Measurements from ENCODE around the gene IFT20.

The IFT20 gene, protein sequence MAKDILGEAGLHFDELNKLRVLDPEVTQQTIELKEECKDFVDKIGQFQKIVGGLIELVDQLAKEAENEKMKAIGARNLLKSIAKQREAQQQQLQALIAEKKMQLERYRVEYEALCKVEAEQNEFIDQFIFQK

DNA sequence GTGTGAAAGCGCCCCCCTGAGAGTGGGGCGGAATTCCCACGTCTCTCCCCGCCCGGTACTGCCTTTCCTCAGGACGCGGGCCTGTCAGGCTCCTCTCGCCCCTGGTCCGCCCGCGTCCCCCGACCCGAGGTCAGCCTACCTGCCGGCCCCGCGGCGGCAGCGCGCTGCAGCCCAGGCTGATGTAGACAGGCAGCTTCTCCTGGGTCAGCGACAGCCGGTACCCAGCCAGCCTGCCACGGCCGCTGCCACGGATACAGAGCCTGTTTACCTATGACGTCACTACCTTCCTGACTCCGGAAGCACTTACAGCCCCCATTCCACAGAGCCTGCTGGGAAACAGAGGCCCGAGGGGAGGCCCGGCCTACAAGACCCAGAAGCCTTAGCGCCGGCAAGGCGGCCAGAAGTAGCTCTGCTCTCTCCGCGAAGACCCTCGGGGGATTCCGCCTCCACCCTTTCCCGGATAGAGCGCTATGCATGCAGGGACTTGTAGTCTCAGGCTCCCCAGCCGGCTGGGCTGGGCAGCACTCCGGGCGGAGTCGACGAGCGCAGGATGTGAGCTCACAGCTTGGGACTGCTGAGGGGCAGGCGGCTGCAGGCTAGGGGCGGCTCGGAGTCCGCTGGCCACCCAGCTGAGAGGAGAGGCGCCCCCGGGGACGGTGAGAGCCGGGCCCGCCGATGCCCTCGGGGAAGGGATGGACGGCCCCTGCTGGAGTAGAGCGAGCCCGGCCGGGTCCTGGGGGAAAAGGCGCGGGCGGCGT is at the start of gene IFT20, which contains the start of gene TNFAIP1:
Gene IFT20 (minus strand): TSS at position 272 of the 758 bp plus-strand sequence. CDS start 3,487 bp downstream, outside the sequence.
Gene TNFAIP1 (plus strand): TSS at position 561 of the 758 bp plus-strand sequence. CDS start 3,761 bp downstream, outside the sequence.
- DNase-seq (ENCODE audit: low read depth in 3 of 3), result peak; percentile 93 to 98 (median 96)

DNA sequence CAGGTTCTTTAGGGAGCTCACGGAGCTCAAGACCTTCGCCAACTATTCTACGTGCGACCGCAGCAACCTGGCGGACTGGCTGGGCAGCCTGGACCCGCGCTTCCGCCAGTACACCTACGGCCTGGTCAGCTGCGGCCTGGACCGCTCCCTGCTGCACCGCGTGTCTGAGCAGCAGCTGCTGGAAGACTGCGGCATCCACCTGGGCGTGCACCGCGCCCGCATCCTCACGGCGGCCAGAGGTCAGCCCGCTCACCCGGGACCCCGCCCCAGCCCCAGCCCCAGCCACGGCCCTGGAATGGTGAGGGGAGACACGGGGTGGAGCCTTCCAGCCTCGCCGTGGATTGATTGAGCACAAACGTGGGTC is 49.7 kb upstream of the IFT20 start:
- peak in 1 of 3 experiments; percentile 11 for DNase-seq (ENCODE audit: low read depth in 3 of 3)

DNA sequence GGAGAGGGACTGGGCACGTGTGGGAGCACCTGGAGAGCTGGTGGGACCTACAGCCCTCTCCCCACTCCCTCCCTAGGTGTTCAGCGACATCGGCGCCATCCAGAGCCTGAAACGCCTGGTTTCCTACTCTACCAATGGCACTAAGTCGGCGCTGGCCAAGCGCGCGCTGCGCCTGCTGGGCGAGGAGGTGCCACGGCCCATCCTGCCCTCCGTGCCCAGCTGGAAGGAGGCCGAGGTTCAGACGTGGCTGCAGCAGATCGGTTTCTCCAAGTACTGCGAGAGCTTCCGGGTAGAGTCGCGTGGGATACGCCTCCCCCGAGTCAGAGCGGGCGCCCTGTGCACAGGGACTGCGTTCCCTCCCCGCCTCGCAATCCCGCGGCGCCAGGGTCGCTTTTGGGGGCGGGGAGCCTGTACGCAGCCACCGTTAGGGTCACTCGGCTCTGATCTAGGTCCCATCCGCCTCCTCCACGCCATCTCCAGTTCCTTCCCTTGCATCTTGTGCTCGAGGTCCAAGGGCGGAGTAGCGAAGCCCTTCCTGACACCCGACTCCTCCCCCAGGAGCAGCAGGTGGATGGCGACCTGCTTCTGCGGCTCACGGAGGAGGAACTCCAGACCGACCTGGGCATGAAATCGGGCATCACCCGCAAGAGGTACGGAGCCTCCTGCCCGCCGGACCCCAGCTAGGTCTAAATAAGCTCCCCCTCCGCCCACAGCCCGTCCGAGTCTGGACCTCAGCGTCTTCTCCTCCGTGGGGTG is 49.2 kb upstream of the IFT20 start:
- peak; percentile 34 to 65 (median 48) for DNase-seq (ENCODE audit: low read depth in 3 of 3)

DNA sequence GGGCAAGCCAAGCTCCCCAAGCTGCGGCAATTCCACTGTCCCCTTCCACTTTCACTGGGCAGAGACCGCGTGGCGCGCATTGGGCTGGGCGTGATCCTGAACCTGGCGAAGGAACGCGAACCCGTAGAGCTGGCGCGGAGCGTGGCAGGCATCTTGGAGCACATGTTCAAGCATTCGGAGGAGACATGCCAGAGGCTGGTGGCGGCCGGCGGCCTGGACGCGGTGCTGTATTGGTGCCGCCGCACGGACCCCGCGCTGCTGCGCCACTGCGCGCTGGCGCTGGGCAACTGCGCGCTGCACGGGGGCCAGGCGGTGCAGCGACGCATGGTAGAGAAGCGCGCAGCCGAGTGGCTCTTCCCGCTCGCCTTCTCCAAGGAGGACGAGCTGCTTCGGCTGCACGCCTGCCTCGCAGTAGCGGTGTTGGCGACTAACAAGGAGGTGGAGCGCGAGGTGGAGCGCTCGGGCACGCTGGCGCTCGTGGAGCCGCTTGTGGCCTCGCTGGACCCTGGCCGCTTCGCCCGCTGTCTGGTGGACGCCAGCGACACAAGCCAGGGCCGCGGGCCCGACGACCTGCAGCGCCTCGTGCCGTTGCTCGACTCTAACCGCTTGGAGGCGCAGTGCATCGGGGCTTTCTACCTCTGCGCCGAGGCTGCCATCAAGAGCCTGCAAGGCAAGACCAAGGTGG is 46.0 kb upstream of the IFT20 start:
- DNase-seq (ENCODE audit: low read depth in 3 of 3), result peak in 1 of 3 experiments; percentile 34

DNA sequence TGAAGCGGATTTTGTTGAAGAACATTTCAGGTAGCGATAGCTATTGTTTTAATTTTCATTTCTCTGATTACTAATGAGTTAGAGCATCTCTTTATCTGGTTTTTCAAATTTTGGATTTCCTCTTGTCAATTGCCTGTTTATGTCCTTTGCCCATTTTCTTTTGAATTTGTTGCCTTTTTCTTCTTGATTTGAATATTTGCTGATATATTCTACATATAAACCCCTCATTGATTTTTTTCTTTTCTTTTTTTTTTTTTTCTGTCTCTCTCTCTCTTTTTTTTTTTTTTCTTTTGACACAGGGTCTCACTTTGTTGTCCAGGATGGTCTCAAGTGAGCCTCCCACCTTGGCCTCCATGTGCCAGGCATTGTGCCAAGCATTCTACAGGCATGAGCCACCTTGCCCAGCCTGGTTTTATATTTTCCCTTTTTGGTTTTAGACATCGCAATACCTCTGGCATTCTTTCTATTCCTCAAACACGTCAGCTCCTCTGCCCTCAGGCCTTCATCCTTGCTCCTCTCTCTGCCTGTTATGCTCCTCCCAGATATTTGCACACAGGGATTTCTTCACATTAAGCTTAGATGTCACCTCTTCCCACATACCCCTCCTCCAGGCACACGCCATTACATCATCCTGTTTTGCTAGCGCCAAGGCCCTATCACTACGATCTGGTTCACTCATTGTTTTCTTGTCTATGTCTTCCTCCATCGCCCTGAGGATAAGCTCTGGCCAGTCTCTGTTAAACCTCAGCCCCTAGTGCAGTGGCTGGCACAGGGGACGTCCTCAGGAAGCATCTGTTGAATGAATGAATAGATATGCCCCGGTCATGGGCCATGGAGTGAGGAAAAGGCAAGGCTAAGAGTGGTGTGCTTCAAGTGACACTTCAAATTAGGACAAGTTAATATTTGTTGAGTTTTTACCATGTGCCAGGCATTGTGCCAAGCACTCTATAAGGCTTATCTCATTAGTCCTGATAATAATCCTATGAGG is 44.8 kb upstream of the IFT20 start:
- no peak for DNase-seq (ENCODE audit: low read depth in 3 of 3)

DNA sequence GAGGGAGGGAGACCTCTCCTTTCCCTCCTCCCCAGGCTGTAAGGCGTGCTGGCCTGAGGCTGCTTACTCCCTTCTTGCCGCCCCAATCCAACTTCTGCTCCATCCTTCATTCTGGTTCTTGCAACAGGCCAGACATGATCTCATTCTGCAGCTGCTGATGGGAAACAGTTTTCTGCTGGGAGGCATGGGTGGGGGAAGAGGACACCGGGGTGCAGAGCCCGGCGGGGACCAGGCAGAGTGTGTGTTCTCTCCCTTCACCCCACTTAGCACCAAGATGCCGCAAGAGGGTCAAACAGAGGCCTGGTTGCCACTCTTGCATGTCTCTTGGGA is 37.6 kb upstream of the IFT20 start:
- DNase-seq (ENCODE audit: low read depth in 3 of 3), result no peak

DNA sequence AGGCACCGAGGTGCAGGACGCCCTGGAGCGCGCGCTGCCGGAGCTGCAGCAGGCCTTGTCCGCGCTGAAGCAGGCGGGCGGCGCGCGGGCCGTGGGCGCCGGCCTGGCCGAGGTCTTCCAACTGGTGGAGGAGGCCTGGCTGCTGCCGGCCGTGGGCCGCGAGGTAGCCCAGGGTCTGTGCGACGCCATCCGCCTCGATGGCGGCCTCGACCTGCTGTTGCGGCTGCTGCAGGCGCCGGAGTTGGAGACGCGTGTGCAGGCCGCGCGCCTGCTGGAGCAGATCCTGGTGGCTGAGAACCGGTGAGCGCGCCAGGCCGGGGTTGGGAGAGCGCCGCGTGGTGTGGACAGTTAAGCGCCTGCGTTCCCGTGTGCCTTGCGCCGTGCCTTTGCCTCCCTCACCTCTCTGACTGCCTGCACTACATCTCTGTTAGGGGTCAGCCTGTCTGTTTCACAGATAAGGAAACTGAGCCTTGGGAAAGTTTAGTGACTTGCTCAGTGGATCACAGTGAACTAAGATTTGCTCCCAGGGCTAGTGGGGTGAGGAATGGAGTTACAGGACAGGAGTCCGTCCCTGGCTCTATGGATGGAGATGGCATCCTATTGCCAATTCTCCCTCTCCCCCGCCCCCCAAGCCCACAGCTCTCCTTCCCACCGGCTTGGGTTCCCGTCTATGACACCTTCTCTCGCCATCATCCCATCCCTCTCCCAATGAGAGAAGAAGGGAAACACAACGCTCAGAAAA is 37.1 kb upstream of the IFT20 start:
- DNase-seq (ENCODE audit: low read depth in 3 of 3), result peak in 1 of 3 experiments; percentile 32

DNA sequence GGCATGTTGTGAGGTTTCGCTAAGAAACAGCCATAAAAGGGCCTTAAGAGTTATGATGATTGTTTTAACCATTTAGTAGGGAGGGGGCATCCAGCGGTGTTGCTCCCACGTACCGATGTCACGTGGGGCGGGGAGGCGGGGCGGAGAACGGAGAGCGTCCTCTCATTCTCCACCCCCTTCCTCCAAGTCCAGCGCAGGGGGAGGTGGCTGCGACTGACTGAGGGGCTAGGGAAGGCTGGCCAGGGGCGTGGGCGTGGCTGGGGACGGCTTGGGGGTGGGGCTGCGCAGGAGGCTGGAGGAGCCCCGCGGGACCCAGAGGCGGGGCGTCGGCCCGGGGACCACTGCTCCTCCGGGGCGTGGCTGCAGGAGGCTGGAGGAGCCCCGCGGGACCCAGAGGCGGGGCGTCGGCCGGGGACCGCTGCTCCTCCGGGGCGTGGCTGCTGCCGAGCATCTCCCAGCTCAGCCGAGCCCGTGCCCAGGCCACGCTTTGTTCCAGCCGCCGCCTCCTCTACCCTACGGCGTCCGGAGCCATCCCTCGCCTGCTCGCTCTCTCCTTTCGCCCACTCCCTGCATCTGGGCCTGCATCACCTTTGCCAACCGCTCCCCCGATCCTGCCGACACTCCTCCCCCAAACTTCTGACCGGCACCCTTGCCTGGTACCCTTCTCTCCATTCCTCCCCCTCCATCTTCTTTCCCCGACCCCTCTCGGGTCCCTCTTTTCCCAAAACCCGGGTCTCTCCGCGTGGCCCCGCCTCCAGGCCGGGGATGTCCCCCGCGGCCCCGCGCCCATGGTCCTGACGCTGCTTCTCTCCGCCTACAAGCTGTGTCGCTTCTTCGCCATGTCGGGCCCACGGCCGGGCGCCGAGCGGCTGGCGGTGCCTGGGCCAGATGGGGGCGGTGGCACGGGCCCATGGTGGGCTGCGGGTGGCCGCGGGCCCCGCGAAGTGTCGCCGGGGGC is 36.3 kb upstream of the IFT20 start, which contains the start of gene SARM1:
Gene SARM1 (plus strand): TSS at position 450 of the 958 bp plus-strand sequence. CDS start 339 bp downstream, at position 789.
- peak; percentile 66 to 89 (median 69) for DNase-seq (ENCODE audit: low read depth in 3 of 3)

DNA sequence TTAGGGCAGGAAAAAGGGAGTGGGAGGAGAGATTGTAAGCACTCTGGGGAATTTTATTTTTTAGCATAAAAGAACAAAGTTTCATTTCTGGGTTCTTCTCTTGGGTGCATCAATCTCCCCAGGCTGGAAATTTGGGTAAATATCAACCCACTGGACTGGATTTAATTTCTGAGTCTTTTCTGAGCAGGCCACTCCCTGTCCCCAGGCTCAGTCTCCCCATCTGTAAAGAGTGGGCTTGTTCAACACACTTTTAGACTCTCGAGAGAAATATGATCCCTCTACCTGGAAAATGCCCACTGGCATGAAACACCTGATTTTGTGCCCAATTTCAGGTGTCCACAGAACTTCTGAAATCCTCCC is 35.5 kb upstream of the IFT20 start:
- no peak for DNase-seq (ENCODE audit: low read depth in 3 of 3)

DNA sequence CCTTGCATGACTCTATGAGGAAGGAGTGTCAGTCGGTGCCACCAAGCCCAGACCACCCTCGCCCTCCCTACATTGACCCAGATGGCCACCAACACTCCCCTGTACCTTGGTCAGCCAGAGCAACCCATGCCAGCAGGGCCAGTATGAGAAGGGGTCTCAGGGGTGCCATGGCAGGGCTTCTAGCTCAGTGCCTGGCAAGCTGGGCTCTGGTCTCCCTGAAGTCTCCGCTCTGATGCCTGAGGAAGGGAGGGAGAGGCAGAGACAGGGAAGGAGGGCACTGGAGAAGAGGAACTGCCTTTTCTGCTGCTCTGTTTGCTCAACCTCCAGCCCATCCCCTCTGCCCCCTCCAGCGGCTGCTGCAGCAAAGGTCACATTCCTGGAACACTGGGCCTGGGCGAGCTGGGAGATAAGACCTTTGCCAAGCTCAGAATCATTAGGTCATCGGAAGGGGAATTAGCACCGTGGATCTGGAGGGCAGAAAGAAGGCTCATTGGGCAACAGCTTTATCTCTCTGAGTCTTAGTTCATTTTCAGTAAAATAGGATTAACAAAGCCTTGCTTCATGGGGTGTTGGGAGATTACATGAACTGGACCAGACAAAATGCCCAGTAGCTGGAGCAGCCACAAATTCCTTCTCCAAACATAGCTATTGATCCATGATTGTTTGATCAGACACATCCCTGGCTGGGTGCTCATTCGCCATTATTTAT is 34.9 kb upstream of the IFT20 start, which contains the start of gene VTN:
Gene VTN (minus strand): TSS at position 273 of the 709 bp plus-strand sequence. CDS start 104 bp downstream, at position 169.
- no peak for DNase-seq (ENCODE audit: low read depth in 3 of 3)

DNA sequence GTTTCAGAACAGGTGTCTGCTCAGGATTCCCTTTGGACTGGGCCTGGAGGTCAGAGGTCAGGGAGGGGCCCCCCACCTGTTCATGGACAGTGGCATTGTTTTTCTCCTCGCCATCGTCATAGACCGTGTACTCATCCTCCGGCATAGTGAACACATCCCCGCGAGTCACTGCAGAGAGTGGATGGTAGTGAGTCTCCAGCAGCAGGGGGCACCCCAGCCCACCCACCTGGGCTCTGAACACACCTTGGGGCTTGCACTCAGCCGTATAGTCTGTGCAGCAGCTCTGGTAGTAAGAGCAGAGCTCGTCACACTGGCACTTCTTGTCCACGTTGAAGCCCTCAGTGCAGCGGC is 34.4 kb upstream of the IFT20 start:
- no peak for DNase-seq (ENCODE audit: low read depth in 3 of 3)

DNA sequence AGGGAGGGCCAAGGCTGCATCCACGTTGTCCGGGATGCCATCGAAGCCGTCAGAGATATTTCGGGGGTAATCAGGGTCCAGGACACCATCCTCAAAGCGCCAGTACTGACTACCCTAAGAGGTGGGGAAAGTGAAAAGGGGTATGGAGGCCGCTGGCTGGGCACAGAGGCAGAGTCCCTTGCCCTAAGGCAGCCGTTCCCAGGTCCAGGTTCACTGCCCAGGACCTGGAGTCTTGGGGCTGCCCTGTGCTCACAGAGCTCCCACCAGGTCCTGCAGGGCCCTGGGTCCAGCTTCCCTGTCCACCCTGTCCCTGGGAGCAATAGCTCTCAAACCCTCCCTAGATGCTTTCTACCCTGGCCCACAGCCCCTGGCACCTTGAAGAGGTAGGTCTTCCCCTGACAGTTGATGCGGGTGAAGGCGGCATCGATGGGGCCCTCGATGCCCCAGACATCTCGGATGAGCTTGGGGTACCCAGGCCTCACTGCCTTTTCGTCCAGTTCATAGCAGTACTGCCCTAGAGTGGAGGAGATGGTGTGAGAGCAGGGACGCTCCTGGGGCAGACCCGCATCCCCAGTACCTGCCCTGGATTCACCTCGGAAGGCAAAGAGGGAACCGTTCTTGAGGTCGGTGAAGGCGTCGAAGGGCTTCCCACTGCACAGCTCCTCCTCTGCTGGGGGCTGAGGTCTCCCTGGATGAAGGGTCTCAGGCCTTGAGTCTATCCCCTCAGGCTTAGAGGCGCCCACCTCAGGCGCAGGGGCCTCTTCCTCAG is 33.8 kb upstream of the IFT20 start:
- DNase-seq (ENCODE audit: low read depth in 3 of 3), result no peak

DNA sequence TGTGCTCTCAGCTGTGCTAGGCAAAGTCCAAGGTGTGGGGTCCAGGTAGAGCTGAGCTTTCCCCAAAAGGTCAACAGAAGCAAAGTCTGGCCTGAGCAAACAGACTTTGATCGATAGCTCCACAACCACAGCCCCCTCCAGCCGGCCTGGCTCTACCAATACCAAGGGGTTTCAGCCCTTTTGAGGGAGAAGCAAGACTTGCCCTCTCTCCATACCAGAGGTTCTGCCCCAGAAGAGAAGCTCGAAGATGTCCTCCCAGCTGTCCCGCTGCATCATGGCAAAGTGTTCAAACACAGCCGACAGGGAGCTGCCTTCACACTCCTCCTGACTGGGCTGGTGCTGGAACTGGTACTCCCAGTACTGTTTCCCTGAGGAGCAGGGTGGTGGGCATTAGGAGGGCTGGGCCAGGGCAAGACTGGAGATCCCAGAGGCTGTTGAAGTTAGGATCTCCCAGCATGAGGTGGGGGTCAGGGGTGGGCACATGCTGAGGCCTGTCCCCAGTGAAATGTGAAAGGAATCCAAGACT is 33.1 kb upstream of the IFT20 start:
- no peak for DNase-seq (ENCODE audit: low read depth in 3 of 3)

DNA sequence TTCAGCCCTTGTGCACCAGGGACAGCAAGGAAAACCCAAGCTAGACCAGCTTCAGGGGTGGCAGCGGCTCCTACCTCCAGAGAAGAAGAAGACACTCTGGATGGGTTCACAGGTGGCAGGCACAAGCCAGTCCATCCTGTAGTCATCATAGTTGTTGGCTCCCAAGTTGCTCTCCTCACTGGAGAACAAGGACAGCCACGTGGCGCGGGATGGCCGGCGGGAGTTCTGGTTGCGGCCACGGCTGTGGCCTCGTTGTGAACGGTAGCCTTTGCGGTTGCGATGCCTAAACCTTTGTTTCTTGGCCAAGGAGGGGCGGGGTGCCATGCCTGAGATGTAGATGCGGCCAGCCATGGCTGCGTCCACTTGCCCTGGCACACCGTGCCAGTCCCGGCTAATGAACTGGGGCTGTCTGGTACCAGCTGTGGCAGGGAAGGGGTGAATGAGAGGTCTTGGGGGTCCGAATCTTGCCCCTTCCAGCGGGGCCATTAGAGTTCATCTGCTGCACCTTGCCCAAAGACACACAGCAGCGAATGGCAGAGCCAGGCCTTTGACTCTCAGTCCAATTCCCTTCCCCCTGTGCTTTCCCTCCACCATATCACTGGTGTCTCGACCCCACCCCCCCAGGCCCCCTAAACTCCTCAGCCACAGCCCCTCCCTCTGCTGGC is 32.5 kb upstream of the IFT20 start:
- no peak for DNase-seq (ENCODE audit: low read depth in 3 of 3)

DNA sequence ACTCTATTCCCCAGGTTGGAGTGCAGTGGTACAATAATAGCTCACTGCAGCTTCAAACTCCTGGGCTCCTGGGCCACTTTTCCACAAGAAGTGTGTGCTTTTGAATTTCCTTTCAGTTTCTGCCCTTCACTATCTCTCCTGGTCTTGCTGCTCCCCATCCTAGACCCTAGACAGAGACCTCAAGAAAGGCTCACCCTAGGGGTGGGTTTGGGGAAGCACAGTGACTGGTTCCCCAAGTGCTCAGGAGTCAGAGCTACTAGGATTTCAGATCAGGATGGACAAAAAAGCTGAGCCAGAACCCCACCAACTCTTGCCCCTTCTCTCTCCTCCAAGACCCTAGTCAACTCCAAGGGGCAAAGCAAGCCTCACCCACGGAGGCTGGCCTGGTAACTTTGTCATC is 31.3 kb upstream of the IFT20 start:
- no peak for DNase-seq (ENCODE audit: low read depth in 3 of 3)

DNA sequence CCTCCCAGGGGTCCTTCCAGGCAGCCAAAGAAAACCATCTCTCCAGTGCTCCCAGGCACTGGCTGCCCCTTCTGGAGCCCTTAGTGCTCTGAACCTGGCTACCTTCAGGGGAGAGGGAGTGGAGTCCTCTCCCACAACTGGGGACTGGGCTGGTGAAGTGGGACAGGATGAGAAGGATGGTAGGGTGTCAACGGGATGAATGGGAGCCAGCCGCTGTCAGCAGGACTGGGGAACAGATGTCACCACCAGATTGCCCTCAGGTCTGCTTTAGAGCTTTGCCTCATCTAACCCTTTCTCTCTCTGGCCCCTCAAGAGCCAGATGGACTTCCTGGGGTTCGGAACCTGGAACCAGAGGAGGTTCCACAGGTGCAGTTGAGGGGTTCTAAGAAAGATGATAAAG is 30.2 kb upstream of the IFT20 start:
- no peak for DNase-seq (ENCODE audit: low read depth in 3 of 3)

Measured in stimulated activated CD4-positive, alpha-beta T cell treated with anti-CD3 and anti-CD28 coated beads, TNF-alpha, amount 100 ng/mL, for 24 hours (primary cell).